ENCODE measurements around the gene DNHD1. TPM values are rescaled to one million over a fixed set of nuclear protein-coding genes. Genes with fewer than 3 reads are reported as not detected.

DNHD1 gene
- total and polyA plus RNA-seq, 2 of the 13 experiments (the other 11 are each of a cell fraction or from before 2014, with no cell fraction given): 2.7 to 9.3 TPM

DNA sequence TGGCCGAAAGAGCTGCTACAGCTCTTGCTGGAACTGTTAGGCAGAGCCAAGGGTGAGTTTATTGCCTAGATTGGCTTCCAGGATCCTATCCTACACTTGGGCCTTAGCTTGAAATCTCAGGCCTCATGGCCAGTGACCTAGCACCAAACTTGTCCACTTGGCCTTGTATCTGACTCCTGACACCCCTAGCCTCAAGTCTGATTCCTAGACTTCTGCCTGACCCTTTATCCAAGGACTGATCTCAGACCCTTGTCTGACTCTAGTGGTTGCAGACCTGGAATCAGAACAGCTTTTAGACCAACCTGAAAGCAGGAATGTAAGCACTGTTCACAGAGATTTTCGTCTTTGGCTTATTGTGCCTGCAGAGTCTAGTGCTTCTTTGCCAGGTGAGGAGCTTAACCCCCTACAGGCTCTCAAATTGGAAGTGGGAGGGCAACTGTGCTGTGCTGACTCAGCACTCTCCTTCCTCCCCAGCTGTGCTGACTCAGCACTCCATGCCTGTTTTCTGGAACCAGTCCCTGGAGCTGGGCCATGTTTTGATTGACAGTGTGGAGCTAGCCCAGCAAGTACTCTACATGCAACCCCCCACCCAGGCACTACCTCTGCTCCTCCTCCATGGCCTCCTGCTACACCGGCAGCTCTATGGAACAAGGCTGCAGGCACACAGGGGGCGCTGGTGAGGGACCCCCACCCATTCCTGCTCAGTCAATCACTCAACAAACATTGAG is 71.3 kb downstream of the DNHD1 start:
- Histone ChIP-seq H2AFZ (ENCODE audit: low read length) (no peak overlapping the region), H3K36me3 (replicated peaks in 1 of 2; ENCODE audit: control insufficient read depth in 1 of 2, insufficient read depth in 2 of 2, low read length in 2 of 2) (no peaks in the 10 kb centered on the region), H3K9me3 (ENCODE audit: low read length) (no peaks in the 10 kb centered on the region), H3K79me2 (ENCODE audit: insufficient read depth, low read length) (no peaks in the 10 kb centered on the region), H3K9ac (ENCODE audit: insufficient read depth, low read depth, low read length) (no peak overlapping the region), H4K20me1 (ENCODE audit: insufficient read depth, low read length) (no peaks in the 10 kb centered on the region), H3K27me3 (ENCODE audit: control insufficient read depth in 1 of 2, insufficient read depth in 2 of 2, low read length in 2 of 2) (no peaks in the 10 kb centered on the region), H3K27ac (ENCODE audit: extremely low read length, insufficient read depth, low read length) (no peak overlapping the region), H3K4me2 (ENCODE audit: low read depth, low read length) (no peak overlapping the region), H3K4me3 (replicated peaks in 1 of 3; ENCODE audit: insufficient read depth in 1 of 3, low read depth in 2 of 3, low read length in 3 of 3) (no peak overlapping the region), H3K4me1 (ENCODE audit: insufficient read depth, low read length) (no peaks in the 10 kb centered on the region)
- CTCF ChIA-PET (ENCODE audit: low intra/inter-chr PET ratio, low total read pairs): no interaction called here
- no TSS peak for BruUV-seq (replicated peaks)
- ATAC-seq (no peak), FAIRE-seq (no peak), DNase-seq (ENCODE audit: low spot score) (no peak)
- in situ Hi-C loops (cut with HindIII; ENCODE audit: extremely low pct_ligation_motif_present, low pct_unique_long_range_greater_than_20kb): no loop called here
- 97% methylated on average over 3 of the region's 4 CpGs for WGBS (ENCODE audit: low lambda C conversion rate)
- intact Hi-C loops (cut with micrococcal nuclease; ENCODE audit: unreplicated experiment): no loop called here
- POLR2A ChIA-PET: no interaction called here
- no peak for TF ChIP-seq ZFP82 (CRISPR knock-in tag; IDR thresholded peaks at IDR 0.05; ENCODE audit: borderline replicate concordance)
- no peak for TF ChIP-seq KMT2B (CRISPR knock-in tag; IDR thresholded peaks at IDR 0.05)
- TF ChIP-seq U2AF1 (optimal IDR thresholded peaks at IDR 0.05; ENCODE audit: low read depth, low read length): no peak
- no peak for TF ChIP-seq ATF1 (CRISPR knock-in tag; IDR thresholded peaks at IDR 0.05)
- TF ChIP-seq MED1 (CRISPR knock-in tag; IDR thresholded peaks at IDR 0.05): no peak
- TF ChIP-seq, protein P1, sequence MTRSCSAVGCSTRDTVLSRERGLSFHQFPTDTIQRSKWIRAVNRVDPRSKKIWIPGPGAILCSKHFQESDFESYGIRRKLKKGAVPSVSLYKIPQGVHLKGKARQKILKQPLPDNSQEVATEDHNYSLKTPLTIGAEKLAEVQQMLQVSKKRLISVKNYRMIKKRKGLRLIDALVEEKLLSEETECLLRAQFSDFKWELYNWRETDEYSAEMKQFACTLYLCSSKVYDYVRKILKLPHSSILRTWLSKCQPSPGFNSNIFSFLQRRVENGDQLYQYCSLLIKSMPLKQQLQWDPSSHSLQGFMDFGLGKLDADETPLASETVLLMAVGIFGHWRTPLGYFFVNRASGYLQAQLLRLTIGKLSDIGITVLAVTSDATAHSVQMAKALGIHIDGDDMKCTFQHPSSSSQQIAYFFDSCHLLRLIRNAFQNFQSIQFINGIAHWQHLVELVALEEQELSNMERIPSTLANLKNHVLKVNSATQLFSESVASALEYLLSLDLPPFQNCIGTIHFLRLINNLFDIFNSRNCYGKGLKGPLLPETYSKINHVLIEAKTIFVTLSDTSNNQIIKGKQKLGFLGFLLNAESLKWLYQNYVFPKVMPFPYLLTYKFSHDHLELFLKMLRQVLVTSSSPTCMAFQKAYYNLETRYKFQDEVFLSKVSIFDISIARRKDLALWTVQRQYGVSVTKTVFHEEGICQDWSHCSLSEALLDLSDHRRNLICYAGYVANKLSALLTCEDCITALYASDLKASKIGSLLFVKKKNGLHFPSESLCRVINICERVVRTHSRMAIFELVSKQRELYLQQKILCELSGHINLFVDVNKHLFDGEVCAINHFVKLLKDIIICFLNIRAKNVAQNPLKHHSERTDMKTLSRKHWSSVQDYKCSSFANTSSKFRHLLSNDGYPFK (CRISPR knock-in tag; IDR thresholded peaks at IDR 0.05; ENCODE audit: borderline replicate concordance): no peak
- peak; percentile 90 for TF ChIP-seq MAFG (CRISPR knock-in tag; IDR thresholded peaks at IDR 0.05)
- TF ChIP-seq SP140L (CRISPR knock-in tag; IDR thresholded peaks at IDR 0.05; ENCODE audit: borderline replicate concordance): no peak
- TF ChIP-seq CBFB (CRISPR knock-in tag; IDR thresholded peaks at IDR 0.05): no peak
- TF ChIP-seq, protein P2, sequence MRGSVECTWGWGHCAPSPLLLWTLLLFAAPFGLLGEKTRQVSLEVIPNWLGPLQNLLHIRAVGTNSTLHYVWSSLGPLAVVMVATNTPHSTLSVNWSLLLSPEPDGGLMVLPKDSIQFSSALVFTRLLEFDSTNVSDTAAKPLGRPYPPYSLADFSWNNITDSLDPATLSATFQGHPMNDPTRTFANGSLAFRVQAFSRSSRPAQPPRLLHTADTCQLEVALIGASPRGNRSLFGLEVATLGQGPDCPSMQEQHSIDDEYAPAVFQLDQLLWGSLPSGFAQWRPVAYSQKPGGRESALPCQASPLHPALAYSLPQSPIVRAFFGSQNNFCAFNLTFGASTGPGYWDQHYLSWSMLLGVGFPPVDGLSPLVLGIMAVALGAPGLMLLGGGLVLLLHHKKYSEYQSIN (CRISPR knock-in tag; IDR thresholded peaks at IDR 0.05; ENCODE audit: borderline replicate concordance): no peak
- no peak for TF ChIP-seq SOX5 (CRISPR knock-in tag; IDR thresholded peaks at IDR 0.05; ENCODE audit: borderline replicate concordance)
- TF ChIP-seq, protein P3, sequence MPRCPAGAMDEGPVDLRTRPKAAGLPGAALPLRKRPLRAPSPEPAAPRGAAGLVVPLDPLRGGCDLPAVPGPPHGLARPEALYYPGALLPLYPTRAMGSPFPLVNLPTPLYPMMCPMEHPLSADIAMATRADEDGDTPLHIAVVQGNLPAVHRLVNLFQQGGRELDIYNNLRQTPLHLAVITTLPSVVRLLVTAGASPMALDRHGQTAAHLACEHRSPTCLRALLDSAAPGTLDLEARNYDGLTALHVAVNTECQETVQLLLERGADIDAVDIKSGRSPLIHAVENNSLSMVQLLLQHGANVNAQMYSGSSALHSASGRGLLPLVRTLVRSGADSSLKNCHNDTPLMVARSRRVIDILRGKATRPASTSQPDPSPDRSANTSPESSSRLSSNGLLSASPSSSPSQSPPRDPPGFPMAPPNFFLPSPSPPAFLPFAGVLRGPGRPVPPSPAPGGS (CRISPR knock-in tag; IDR thresholded peaks at IDR 0.05): no peak
- TF ChIP-seq, protein P4, sequence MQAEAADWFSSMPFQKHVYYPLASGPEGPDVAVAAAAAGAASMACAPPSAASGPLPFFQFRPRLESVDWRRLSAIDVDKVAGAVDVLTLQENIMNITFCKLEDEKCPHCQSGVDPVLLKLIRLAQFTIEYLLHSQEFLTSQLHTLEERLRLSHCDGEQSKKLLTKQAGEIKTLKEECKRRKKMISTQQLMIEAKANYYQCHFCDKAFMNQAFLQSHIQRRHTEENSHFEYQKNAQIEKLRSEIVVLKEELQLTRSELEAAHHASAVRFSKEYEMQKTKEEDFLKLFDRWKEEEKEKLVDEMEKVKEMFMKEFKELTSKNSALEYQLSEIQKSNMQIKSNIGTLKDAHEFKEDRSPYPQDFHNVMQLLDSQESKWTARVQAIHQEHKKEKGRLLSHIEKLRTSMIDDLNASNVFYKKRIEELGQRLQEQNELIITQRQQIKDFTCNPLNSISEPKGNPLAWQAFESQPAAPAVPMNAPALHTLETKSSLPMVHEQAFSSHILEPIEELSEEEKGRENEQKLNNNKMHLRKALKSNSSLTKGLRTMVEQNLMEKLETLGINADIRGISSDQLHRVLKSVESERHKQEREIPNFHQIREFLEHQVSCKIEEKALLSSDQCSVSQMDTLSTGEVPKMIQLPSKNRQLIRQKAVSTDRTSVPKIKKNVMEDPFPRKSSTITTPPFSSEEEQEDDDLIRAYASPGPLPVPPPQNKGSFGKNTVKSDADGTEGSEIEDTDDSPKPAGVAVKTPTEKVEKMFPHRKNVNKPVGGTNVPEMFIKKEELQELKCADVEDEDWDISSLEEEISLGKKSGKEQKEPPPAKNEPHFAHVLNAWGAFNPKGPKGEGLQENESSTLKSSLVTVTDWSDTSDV (CRISPR knock-in tag; IDR thresholded peaks at IDR 0.05): no peak
- TF ChIP-seq TRIM24 (CRISPR knock-in tag; IDR thresholded peaks at IDR 0.05): no peak
- TF ChIP-seq ZNF777 (CRISPR knock-in tag; IDR thresholded peaks at IDR 0.05): no peak
- TF ChIP-seq GLI4 (CRISPR knock-in tag; IDR thresholded peaks at IDR 0.05; ENCODE audit: borderline replicate concordance): no peak
- TF ChIP-seq ARHGAP35 (CRISPR knock-in tag; IDR thresholded peaks at IDR 0.05; ENCODE audit: borderline replicate concordance): no peak
- TF ChIP-seq RAD21 (CRISPR knock-in tag; IDR thresholded peaks at IDR 0.05): no peak

All from HepG2 (cell line).